ENCODE data around the gene HOXA9. TPM values are rescaled to one million over a fixed set of nuclear protein-coding genes. Genes with fewer than 3 reads are reported as not detected.

Gene HOXA9
- total RNA-seq, 6 donors from 2014 or later = 0.30 to 6.1 (median 0.49) TPM; not detected in 1

- Histone ChIP-seq H3K4me3 (peak overlapping the region in 1 of 4 donors; percentile 23), H3K36me3 (no peaks in the 10 kb centered on the region), H3K27me3 (peaks cover 3 to 96% (median 66%) of the 10 kb centered on the region in 4 donors), H3K27ac (no peak overlapping the region), H3K9me3 (no peaks in the 10 kb centered on the region), H3K4me1 (peaks cover 39 to 50% (median 40%) of the 10 kb centered on the region in 4 donors)
- 8 to 13% methylated on average over 20 to 24 of the region's 24 CpGs for WGBS, 2 donors
- ATAC-seq (ENCODE audit: low FRiP score in 2 of 2) = no peak
- TF ChIP-seq POLR2A (IDR thresholded peaks at IDR 0.05) (no peak), POLR2AphosphoS5 (IDR thresholded peaks at IDR 0.05) (no peak), CTCF (IDR thresholded peaks at IDR 0.05) (no peak), EP300 (IDR thresholded peaks at IDR 0.05) (no peak)
- DNase-seq = no peak
Measured at GRCh38 chr7:27185854-27186667, 20.7 kb upstream of the HOXA9 start.

- ATAC-seq (ENCODE audit: low FRiP score in 2 of 2) = peak in 1 of 2 donors; percentile 18
Measured at GRCh38 chr7:27185013-27185853, 19.9 kb upstream of the HOXA9 start, which contains the start of gene HOXA11. HOXA11 (minus strand) TSS chr7:27185232; CDS start chr7:27185144, 88 bp downstream.

GRCh38 chr7:27184337-27185012, 19.1 kb upstream of the HOXA9 start:
- peaks cover 45 to 57% (median 47%) of the 10 kb centered on the region in 4 donors for H3K4me1 ChIP-seq
- H3K27ac ChIP-seq = no peak overlapping the region
- no peaks in the 10 kb centered on the region for H3K36me3 ChIP-seq
- H3K9me3 ChIP-seq = no peaks in the 10 kb centered on the region
- DNase-seq = peak in 1 of 2 donors; percentile 89
- peak in 1 of 2 donors; percentile 26 for ATAC-seq (ENCODE audit: low FRiP score in 2 of 2)
- peak overlapping the region in 3 of 4 donors; percentile 21 to 43 (median 40) for H3K4me3 ChIP-seq
- peaks cover 3 to 91% (median 69%) of the 10 kb centered on the region in 4 donors for H3K27me3 ChIP-seq
- TF ChIP-seq POLR2AphosphoS5 (IDR thresholded peaks at IDR 0.05) (no peak), EP300 (IDR thresholded peaks at IDR 0.05) (no peak), POLR2A (IDR thresholded peaks at IDR 0.05) (no peak), CTCF (IDR thresholded peaks at IDR 0.05) (no peak)
- 5 to 6% methylated on average over 21 to 38 of the region's 72 CpGs for WGBS, 2 donors

More at GRCh38 chr7:27185013-27185853, 19.9 kb upstream of the HOXA9 start, which contains the start of gene HOXA11:
- no peak for TF ChIP-seq CTCF (IDR thresholded peaks at IDR 0.05)
- no peak for TF ChIP-seq POLR2A (IDR thresholded peaks at IDR 0.05)
- TF ChIP-seq EP300 (IDR thresholded peaks at IDR 0.05) = no peak
- TF ChIP-seq POLR2AphosphoS5 (IDR thresholded peaks at IDR 0.05) = no peak
- Histone ChIP-seq H3K27ac (no peak within 1 kb of the TSS), H3K36me3 (no peaks in the 10 kb centered on the region), H3K27me3 (peaks cover 3 to 89% (median 69%) of the 10 kb centered on the region in 4 donors), H3K4me1 (peaks cover 39 to 50% (median 40%) of the 10 kb centered on the region in 4 donors), H3K4me3 (peak within 1 kb of the TSS in 3 of 4 donors; percentile 21 to 43 (median 40)), H3K9me3 (no peaks in the 10 kb centered on the region)
- WGBS, 2 donors = 6 to 11% methylated on average over 35 to 43 of the region's 43 CpGs
- DNase-seq = peak in 1 of 2 donors; percentile 58

GRCh38 chr7:27183682-27184336, 18.5 kb upstream of the HOXA9 start:
- H3K4me1 ChIP-seq = peaks cover 42 to 54% (median 42%) of the 10 kb centered on the region in 4 donors
- ATAC-seq (ENCODE audit: low FRiP score in 2 of 2) (no peak), DNase-seq (no peak)
- no peak overlapping the region for H3K27ac ChIP-seq
- no peaks in the 10 kb centered on the region for H3K36me3 ChIP-seq
- peaks cover 3 to 91% (median 66%) of the 10 kb centered on the region in 4 donors for H3K27me3 ChIP-seq
- 5 to 10% methylated on average over 30 of the region's 30 CpGs for WGBS, 2 donors
- peak overlapping the region in 3 of 4 donors; percentile 21 to 43 (median 40) for H3K4me3 ChIP-seq
- no peaks in the 10 kb centered on the region for H3K9me3 ChIP-seq
- TF ChIP-seq POLR2AphosphoS5 (IDR thresholded peaks at IDR 0.05) (no peak), EP300 (IDR thresholded peaks at IDR 0.05) (no peak), POLR2A (IDR thresholded peaks at IDR 0.05) (no peak), CTCF (IDR thresholded peaks at IDR 0.05) (no peak)
